ENCODE results near the gene HOXA9.

GRCh38 chr7:27175626-27176523, 10.5 kb upstream of the HOXA9 start:
- TF ChIP-seq CTCF (optimal IDR thresholded peaks at IDR 0.05 in 1 of 3, IDR thresholded peaks at IDR 0.05 in 1 of 3, conservative IDR thresholded peaks at IDR 0.05 in 1 of 3; ENCODE audit: extremely low read depth in 1 of 3, insufficient read depth in 2 of 3, low read length in 3 of 3) (no peak), EZH2 (IDR thresholded peaks at IDR 0.05; ENCODE audit: low read length) (no peak)

All from keratinocyte (primary cell).